ENCODE measurements around the gene MYBPH.

MYBPH gene

DNA sequence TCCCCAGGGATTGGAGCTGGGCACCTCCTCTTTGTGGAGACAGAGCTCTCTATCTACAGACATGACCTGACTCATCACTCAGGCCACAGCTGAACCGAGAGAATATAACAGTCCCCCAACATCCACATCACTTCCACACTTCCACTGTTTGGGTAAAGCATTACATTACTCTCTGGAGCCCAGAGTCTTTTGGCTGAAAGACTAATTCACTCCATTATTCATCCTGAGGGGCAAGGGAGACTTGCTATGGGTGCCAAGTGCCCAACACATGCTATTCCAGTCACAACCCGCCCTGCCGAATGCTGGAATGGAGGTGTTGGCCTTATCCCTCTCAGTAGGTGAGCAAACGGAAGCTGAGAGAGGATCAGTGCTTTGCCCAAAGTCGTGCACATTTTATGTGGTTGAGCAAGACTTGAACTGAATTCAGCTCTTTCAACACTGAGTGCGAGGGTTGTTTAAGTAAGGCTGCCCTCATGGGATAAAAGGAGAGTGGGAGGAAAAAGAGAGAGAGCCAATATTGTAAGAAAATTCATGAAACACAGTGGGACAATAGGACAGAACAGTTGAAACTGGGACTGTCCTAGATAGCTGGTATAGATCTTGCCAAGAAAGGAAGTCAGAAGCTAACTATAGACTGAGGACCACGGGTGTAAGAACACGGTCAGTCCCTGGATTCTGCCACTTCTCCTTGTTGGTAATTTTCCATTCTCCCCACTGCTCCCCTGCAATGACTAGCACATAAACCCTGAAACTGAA, 24.4 kb upstream of the MYBPH start:
- no peak for DNase-seq

DNA sequence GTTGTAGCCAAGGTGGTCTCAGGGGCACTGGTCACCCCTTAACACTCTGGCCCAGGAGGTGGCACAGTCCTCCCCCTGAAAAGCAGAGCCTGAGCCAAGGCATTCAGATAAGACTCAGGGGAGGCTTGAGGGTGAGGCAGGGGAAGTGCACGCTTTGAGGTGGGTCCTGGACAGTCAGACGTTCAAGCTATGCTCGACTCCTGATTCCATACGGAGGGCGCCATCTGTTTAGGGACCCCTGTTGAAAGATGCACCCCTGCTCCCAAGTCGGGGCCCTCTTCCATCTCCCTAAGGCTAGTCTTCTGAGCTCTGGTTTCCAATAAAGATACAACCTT, 23.8 kb upstream of the MYBPH start:
- DNase-seq, result no peak

DNA sequence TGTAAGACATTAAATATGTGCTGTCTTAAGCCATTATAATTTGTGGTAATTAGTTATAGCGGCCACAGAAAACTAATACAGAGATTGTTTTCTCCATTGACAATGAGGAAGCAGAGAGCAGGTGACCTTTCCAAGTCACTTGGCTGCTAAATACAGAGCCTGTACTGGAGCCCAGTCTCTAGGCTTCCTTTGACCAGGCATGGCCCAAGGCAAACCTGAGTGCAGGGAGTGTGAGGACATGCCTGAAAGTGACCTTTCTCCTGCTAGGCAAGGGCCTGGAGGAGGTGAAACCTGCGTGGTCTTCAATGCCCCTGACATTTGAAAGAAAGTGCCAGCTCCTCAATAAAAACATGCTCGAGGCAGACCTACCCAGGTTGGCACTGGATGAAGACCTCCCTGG, 23.4 kb upstream of the MYBPH start:
- no peak for DNase-seq

DNA sequence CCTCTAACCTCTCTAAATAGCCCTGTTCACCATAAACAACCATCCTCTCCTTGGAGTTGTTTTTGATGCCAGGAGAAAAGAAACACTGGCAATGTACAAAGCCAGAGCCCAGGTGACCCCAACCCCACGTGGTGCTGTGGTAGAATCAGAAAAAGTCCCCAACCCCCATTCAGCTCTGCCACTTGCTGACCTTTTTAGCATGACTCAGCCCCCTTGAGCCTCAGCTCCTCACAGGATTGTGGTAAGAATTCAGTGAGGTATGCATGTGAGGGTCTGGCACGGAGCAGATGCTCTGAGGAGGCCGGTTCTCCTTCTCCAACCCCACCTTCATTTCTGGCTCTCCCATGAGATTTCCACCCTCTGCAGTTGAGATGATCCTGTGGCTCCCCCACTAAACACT, 22.0 kb upstream of the MYBPH start:
- peak; percentile 15 for DNase-seq

DNA sequence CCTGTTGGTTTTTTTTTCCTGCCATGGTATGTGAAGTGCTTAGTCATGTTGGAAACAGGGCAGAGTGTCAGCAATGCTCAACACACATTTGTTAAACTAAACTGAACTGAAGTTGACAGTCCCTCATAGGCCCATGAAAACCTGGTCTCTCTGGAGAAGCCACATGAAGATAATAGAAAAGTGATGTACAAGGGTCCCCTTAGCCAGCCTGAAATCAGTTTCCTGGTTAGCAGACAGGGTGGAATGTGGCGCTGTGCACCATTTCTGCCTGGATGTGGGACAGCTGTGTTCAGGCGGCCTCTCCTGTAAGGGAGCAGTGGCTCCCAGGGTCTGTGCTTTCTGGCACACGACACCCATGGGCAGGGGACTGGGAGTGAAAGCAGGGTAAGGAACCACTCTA, 20.7 kb upstream of the MYBPH start:
- no peak for DNase-seq

DNA sequence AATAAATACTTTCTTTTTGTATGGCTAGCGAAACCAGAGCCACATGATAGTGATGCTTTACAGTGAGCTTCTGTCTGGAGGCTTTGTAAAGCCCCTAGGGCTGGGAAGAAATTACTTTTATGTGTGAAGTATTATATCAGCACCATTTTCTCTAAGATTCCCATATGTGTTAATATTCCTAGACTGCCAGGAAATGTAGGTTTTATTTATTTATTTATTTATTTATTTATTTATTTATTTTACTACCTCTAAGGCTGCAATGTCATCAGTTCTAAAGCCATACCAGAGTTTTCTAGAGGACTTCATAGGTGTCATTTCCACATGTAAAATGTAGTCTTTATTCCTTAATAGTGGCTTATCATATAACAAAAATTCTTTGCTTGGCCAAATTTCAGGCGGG, 15.3 kb upstream of the MYBPH start:
- no peak for DNase-seq

DNA sequence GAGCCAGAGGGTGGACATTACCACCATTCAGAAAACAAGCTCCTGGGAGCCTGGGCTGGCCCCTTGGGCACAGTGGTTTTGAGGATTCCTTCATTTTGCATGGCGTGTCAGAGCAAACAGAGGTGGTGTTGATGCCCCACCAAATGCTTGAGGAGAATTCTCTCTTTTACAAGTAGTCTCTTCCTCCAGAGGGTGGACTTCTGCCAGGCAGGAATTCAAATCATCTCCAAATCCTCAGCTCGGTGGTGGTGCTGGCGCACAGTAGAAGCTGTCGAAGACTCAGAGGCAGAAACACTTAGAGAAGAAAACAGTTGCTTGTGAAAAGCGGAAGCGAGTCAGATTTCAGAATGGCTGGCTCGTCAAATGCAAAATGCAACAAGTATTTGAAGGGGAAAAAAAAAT, 14.3 kb upstream of the MYBPH start:
- no peak for DNase-seq

DNA sequence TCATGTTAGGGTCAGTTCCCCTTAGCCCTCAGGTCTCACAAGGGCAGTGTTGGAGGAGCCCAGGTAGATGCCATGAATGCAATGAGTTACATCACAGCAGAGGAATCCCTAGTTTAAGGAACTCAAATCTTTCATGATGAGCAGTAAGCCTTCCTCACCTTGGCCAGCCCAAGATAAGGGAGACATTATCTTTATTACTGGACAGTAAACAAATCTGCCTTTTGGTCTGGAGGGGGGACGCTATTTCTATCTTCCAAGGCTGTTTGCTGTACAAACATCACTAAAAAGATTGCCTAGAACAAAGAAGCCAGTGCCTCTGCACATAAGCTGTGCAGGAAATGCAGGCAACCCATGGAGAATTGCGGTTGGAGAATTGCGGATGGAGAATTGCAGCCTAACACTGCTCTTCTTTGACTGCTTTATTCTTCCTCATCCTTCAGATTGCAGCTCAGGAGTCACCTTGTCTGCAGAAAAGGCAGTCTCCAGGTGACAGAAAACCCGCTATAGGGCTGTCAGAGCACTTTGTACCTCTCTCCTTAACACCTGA, 13.1 kb upstream of the MYBPH start:
- no peak for DNase-seq

DNA sequence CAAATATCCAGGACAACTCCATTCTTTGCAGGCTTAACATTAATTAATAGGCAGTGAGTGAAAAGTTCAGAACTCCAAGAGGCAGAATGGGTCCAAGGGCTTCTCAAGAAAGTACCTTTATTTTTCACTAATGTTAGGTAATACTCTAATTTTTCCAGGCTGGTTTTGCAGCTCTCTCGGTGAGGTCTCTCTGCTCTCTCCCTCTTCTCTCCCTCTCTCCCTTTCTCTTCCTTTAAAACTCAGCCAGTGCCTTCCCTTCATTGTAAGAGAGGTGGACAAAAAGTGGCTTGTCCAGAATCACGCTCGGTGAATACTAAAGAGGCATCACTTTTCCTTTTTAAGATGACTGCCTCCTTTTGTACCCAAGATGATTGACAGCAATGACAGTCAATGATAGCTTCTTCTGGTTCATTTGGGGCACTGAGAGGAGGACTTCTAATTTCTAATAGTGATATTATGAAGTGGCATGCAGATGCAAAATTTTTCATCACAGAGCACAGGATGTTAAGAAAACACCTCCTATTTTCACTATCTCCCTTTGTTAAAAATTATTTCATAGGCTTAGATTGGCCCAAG, 12.2 kb upstream of the MYBPH start:
- no peak for DNase-seq

DNA sequence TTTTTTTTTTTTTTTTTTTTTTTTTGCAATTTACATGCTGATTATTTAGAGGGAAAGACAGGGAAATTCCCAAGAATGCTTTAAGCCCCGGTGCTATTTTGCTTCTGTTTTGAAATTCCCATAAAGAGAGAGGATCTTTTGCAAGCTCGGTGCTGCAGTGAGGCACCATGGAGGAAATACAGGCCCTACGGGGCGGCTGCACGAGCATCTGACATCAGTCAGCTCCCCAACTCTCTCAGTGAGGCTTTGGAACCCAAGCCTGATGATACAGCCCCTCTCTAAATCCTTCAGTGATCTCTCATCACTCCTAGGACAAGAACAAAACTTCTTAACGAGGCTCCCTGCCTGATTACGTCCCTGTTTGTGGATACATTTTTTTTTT, 11.7 kb upstream of the MYBPH start:
- DNase-seq, result no peak

DNA sequence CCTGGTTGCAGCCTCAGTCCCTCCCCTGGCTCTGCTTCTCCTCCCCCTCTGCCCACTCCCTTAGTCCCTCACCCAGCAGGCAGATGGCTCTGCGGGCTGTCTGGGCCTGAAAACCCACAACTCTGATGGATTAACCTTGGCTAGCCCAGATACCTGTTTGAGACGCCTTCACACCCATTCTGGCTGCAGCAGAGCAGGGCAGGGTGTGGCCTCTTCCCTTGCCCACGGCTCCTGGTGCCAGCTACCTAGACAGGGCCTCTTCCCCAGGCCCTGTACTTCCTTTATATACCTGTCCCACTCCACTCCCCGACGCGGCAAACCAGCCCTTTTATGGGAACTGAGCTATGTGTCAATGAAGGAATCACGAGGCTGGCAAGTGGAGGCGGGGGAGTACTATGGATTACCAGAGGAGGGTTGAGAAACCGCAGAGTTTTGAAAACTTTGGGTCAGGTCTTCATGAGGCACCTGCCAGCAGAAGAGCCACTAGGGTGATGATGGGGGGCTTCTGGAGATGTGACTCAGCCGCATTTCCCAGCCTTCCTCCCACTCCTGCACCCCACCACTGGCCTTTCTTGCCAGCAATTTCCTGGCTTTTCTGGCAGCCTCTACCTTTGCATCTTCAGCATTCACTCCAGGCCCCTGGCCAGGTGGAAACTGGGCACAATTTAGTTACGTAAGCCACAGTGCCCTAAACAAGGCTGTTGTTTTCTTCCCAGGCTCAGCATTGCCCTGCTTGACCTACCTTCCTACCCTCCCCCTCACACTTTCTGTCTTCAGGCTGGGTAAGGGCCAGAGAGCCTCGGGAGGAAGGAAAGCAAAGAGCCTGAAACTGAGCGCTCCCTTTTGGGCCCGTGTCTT, 11.0 kb upstream of the MYBPH start, which contains the start of gene CHI3L1:
TSS of gene CHI3L1 (minus strand) at position 259 of the 858 bp plus-strand sequence. CDS start at position 178, 81 bp downstream.
- peak; percentile 24 for DNase-seq

DNA sequence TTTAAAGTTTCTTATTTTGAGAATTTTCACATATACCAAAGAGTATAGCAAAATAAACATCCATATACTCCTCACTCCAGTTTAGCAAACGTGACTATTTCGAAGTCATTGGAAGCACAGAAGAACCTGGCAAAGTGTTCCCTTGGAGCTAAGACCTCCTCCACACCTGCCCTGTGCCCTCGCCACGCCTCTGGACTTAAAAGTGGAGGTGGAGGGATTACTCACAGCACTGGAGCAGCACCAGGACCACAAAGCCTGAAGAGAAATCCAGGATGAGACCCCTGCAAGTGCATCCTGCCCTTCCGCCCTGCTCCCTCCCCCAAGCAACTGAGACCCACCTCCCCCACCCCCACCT, 10.4 kb upstream of the MYBPH start:
- DNase-seq, result no peak

DNA sequence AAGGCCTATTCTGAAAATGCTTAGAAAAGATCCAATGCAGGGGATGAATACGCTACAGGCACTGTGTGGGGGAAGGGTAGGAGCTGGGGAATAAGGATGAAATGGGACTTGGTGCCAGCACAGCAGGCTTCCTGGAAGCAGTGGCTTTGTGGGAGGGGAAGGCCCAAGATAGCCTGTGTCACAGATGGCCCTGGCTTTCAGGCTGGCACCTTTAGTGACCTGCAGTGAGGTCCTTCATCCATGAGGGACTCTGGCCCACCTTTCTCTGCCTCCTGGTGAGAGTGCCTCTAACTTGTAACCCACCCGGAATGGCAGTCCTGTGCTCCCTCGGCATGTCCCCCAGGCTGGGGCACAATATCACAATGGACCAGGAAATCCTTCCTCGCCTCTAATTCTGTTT, 10.0 kb upstream of the MYBPH start:
- DNase-seq, result no peak

DNA sequence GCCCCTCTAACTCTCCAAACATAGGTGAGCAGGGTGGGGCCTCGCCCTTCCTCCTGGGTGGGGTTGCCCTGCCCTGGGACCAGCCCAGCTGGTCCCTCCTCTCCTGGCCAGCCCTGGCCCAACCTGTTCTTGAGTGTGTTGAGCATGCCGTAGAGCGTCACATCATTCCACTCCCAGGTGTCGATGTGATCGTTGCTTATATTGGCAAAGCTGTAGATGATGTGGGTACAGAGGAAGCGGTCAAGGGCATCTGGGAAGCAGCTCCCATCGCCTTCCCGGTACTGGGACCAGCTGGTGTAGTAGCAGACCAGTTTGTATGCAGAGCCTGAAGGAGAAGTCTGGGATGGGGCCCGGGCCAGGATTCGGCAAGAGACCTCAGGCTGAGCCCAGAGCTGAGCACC, 9.4 kb upstream of the MYBPH start:
- DNase-seq, result no peak

DNA sequence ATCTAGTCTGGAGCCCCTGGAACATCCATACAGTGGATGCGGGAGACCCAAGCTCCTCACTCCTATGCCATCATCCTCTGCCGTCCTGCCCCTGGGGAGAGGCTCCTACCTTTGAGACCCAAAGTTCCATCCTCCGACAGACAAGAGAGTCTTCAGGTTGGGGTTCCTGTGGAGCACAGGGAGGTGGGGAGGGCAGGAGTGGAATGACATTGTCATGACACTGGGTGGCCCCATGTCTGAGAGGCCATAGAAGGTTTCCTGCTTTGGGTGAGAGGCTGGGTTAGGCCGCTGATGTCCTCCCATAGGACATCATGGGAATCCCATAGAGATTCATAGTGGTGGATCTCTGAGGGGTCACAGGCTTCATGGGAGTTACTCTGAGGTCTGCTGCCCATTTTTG, 8.8 kb upstream of the MYBPH start:
- DNase-seq, result no peak

DNA sequence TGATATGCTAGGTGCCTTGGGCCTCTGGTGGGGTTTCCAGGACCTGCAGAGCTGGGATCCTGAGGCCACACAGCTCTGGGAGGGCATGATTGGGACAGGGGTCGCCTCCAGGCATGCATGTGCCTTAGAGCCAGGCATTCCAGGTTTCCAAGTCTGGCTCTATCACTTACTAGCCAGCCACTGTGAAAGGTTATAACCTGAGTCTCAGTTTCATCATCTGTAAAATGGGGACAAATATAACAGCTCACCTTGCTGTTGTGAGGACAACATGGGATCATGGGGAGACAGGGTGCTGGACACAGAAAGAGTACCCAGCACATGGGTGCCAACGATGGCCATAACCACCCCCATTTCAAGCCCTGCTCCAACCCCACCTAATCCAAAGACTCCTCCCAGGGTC, 8.2 kb upstream of the MYBPH start:
- DNase-seq, result no peak

DNA sequence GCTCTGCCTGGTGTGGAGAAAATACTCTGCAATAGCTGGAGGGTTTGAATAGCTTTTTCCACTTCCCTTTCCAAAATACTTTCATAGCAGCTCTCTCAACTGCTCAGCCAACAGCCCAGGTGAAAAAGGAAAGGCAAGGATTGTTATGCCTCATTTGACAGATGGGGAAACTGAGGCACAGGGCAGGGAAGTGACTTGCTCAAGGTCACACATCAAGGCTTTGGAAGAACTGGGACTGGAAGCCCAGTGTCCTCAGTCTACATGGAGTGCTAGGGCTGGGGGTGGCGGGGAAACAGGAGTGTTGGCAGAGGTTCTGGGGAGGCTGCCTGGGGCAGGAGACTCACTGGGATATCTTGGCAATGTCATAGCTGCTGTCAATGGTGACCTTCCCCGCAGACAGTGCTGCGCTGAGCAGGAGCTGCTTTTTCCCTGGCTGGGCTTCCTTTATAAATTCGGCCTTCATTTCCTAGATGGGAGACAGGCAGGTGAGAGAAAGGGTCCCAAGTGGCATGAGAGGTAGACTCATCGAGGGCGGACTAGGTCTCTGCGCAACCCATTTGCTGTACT, 6.8 kb upstream of the MYBPH start:
- no peak for DNase-seq

DNA sequence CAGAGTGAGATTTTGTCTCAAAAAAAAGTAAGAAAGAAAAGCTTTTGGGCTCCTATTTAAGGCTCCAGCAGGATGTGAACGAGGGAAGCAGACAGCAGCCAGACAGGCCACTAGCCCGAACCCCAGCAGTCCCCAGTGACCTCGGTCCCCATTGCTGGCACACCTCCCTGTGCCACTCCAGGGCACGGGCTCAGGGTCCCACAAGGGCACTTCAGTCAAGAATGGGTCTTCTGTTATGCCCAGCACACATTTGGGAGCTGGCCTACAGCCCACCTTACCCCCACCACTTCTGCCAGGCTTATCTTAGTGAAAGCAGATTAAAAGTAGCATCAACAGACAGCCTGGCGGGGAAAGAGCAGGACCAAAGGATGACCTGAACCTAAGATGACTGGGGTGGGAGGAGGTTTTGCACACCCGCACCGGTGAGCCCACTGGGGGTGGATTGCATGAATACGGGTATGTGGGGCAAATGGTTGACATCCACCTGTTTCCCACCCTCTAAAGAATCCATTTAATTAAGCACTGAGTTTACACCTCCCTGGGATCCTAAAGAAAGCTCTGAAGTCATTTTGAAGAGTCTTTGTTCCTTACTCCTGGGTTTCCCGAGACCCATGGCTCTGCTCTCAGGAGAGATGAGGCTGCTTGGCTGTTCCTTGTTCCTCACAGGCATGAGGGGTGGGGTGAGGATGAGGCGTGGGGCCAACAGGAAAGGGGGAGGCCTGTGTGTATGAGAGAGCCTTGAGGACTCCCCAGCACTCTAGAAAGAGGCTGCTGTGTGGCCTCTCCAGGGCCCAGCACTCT, 6.2 kb upstream of the MYBPH start:
- DNase-seq, result no peak

DNA sequence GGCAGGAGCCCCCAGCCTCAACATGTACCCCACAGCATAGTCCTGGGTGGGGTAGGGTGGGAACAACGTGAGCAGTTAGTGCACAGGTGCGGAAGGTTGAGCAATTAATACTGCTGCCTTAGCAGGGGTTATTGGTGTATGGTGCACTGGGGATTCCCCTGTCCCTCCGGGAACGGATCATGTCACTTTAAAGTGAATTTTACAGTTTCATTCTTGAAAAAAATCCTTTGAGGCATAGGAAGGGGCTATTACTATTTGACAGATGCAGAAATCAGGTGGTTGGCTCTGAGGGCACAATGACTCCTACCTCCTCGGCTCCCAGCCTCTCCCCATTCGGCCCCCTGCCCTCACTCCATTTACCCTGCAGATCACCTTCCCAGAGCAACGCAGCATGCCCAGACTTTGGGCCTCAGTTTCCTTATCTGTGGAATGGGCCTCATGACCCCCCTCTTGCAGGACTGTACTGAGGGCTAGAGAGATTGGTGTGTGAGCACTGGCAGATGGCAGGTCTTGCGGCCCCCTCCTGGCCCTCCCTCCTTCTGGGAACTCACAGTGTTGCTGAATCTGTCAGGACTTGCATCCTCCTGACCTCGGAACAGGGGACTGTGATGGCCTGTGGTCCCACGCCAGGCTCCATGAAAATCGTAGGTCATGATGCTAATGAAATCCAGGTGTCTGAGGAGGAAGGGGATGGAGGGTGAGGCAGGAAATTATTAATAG, 5.1 kb upstream of the MYBPH start:
- no peak for DNase-seq

DNA sequence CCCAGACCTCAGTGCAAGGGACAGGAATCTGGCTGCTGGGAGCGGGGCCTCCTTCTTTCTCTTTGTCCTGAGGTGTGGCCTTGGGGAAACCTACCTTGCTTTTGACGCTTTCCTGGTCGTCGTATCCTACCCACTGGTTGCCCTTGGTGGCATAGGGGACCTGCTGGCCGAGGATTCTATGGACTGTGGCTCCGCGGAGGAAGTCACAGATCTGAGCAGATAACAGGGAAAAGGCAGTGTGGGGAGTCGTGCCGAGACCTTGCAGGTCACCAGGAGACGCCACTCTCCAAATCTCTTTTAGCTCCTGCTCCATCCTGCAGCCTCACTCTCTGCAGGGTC, 4.0 kb upstream of the MYBPH start:
- DNase-seq, result no peak

DNA sequence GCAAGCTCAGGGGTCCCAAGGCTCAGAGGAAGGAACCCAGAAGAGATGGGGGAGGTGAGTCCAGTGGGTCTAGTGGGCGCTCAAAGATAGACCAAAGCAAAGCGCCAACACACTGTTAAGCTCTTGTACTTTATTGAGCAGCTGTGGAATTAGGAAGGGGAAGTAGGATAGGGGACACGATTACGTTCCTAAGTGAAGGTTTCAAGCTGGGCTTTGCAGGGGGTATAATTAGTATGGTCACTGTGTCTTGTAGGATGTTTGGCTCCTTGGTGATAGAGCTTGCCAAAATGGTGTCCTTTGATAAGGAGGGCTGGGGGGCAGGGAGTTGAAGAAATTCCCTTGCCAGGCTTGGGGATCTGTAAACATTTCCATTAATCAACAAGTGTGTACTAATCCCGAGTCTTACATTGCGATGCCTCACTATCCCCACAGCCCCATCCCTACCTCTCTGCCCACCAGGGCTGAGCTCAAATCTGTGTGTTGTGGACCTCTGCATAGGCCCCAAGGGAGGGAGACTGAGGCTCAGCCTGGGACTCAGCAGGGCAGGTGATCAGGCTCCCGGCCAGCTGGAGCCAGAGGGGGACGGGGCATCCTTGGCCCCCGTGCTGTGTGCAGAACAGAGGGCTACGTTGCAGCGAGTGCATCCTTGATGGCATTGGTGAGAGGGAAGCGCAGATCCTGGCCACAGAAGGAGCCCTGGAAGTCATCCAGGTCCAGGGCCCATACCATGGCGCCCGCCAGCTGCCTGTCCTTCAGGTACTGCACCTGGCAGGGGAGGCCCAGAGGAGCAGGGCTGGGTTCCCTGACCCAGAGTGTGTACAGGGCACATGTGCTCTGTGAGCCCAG, 3.4 kb upstream of the MYBPH start:
- DNase-seq, result no peak
